Left lung (tissue), 10 donors: ENCODE results near the gene ADAMTSL5. TPM values are rescaled to one million over a fixed set of nuclear protein-coding genes. Genes with fewer than 3 reads are reported as not detected.
"Not testable (repeated sequence)": the region's sequence is repeated elsewhere in the genome, so short reads cannot be mapped to it uniquely, and the experiment has no call there.

ENCODE experiments used
- ATAC-seq: fragments of 200-7000 bp; cut with Tn5 transposase; one replicate; pipeline ENCODE4 v1.9.1; 2020; ENCODE audit warnings: moderate library complexity
- DNase-seq, 4 donors: peaks; one replicate each; pipeline ENCODE4 v3.0.0-alpha.2; 2013 to 2020
- H3K27ac ChIP-seq, 2 donors: fragments of 200-600 bp; sonication (generic) in 1 of 2; one replicate each; pipeline versions ENCODE4 v1.5.0 to v1.8.0; 2020 to 2021
- H3K27me3 ChIP-seq, 2 donors: fragments of 200-600 bp; sonication (generic) in 1 of 2; one replicate each; pipeline versions ENCODE4 v1.5.0 to v1.8.0; 2020 to 2021
- H3K36me3 ChIP-seq, 2 donors: fragments of 200-600 bp; sonication (generic) in 1 of 2; one replicate each; pipeline versions ENCODE4 v1.5.0 to v1.8.0; 2020 to 2021
- H3K4me1 ChIP-seq, 2 donors: fragments of 200-600 bp; one replicate each; pipeline ENCODE4 v1.8.0; 2021
- H3K4me3 ChIP-seq, 2 donors: fragments of 200-600 bp; sonication (generic) in 1 of 2; one replicate each; pipeline versions ENCODE4 v1.5.0 to v1.8.0; 2020 to 2021; ENCODE audit warnings: mild to moderate bottlenecking in 1 of 2
- H3K9me3 ChIP-seq, 2 donors: fragments of 200-600 bp; sonication (generic) in 1 of 2; one replicate each; pipeline versions ENCODE4 v1.5.0 to v1.8.0; 2020 to 2021
- CTCF ChIP-seq, 2 donors: fragments of 200-600 bp; sonication (generic) in 1 of 2; IDR thresholded peaks; one replicate each; pipeline versions ENCODE4 v1.5.0 to v1.8.0; 2021; ENCODE audit warnings: antibody characterized with exemption in 2 of 2
- intact Hi-C, 2 donors: fragments of 100-400 bp; cut with DNase I; formaldehyde crosslinking; loops; one replicate each; pipeline versions ENCODE4 v1.11.2 to v1.14.2; 2022
- polyA plus RNA-seq, 6 donors: library from polyadenylated mRNA; unstranded; fragments of 120-200 nt; gene quantifications; one replicate each; pipeline ENCODE4 v1.2.1, GENCODE V29; 2013; ENCODE audit not compliant: insufficient read length in 6 of 6
- total RNA-seq, 2 donors: library from RNA; stranded (reverse); fragmentation: NEBNext Ultra II Directional; extraction: Animal tissue kit (Norgen Biotek cat#: 25700); gene quantifications; one replicate each; pipeline ENCODE4 v1.2.1, GENCODE V29; 2021
- donor health status: DM: no; HTN: yes; CAD: no.
- donor health status: DM: no; HTN: no; CAD: no.

ADAMTSL5 gene
- total and polyA plus RNA-seq, 8 donors: 0.32 to 5.3 (median 0.60) TPM

DNA sequence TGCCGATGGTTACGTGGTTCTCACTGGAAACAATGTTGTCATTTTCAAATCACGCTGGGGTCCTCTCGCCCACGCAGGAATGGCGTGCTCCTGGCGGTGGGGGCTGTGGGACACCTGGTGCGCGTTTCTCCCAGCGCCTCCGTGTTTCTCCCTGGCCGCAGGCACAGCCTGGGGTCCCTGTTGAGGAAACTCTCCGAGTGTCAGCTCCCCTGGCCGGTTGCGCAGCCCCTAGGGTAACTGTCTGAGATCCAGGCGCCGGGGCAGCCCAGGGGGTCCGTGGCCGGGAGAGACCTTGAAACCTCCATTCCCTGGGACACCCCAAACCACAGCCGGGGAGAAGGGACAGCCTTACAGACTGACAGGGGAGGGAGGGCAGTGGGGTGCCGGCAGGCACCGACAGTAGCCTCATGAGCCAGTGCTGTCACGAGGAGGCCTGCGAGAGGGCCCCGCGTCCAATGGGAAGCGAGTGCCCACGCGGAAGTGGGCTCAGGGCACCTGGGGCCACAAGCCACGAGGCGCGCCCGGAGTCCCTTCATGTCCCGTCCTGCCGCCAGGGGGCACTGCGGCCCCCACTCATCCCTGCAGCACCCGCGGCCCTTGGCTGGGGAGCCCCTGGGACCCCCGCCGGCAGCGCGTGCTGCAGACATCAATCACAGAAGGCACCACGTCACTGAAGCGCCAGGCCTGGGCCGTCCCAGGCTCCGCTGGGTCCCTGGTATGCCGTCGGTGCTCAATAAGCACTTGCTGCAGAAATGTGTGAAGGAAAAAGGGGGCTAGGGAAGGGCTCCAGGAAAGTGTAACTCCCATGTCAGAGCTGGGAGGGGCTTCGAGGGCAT lies 9.5 kb downstream of the ADAMTSL5 start:
- no peaks in the 10 kb centered on the region for H3K36me3 ChIP-seq
- peak; percentile 70 to 73 for TF ChIP-seq CTCF (IDR thresholded peaks at IDR 0.05)
- ATAC-seq (peak; percentile 5), DNase-seq (peak in 2 of 4 donors; percentile 42 to 86)
- H3K27ac ChIP-seq: no peak overlapping the region
- no peak overlapping the region for H3K4me3 ChIP-seq
- peaks cover 20 to 55% of the 10 kb centered on the region in 2 donors for H3K27me3 ChIP-seq
- H3K4me1 ChIP-seq: peaks cover 0 to 10% of the 10 kb centered on the region in 2 donors
- H3K9me3 ChIP-seq: no peaks in the 10 kb centered on the region
- intact Hi-C loops: no loop called here

GRCh38 chr19:1502433-1503088 lies 10.3 kb downstream of the ADAMTSL5 start:
- H3K36me3 ChIP-seq: no peaks in the 10 kb centered on the region
- no peak for DNase-seq
- TF ChIP-seq CTCF (IDR thresholded peaks at IDR 0.05): no peak
- no peak overlapping the region for H3K4me3 ChIP-seq
- H3K9me3 ChIP-seq: no peaks in the 10 kb centered on the region
- intact Hi-C loops: no loop called here
- peaks cover 0 to 5% of the 10 kb centered on the region in 2 donors for H3K4me1 ChIP-seq
- no peak for ATAC-seq
- H3K27me3 ChIP-seq: peaks cover 20 to 61% of the 10 kb centered on the region in 2 donors
- no peak overlapping the region for H3K27ac ChIP-seq

GRCh38 chr19:1501200-1501595 lies 11.6 kb downstream of the ADAMTSL5 start:
- Histone ChIP-seq H3K27ac (no peak overlapping the region), H3K27me3 (peaks cover 20 to 73% of the 10 kb centered on the region in 2 donors), H3K4me1 (peaks cover 0 to 3% of the 10 kb centered on the region in 2 donors), H3K36me3 (no peaks in the 10 kb centered on the region), H3K9me3 (no peaks in the 10 kb centered on the region), H3K4me3 (no peak overlapping the region)
- intact Hi-C loops: no loop called here
- ATAC-seq (no peak), DNase-seq (no peak)
- no peak for TF ChIP-seq CTCF (IDR thresholded peaks at IDR 0.05)

- DNase-seq, H3K4me1 ChIP-seq, H3K4me3 ChIP-seq, H3K36me3 ChIP-seq, intact Hi-C loops, H3K9me3 ChIP-seq, H3K27ac ChIP-seq, ATAC-seq: not testable (repeated sequence)
- peaks cover 18 to 72% of the 10 kb centered on the region in 2 donors for H3K27me3 ChIP-seq
Observed at GRCh38 chr19:1499231-1499630, 13.6 kb downstream of the ADAMTSL5 start.

GRCh38 chr19:1497578-1498235 lies 15.1 kb downstream of the ADAMTSL5 start:
- peaks cover 4 to 64% of the 10 kb centered on the region in 2 donors for H3K27me3 ChIP-seq
- no peaks in the 10 kb centered on the region for H3K4me1 ChIP-seq
- TF ChIP-seq CTCF (IDR thresholded peaks at IDR 0.05): no peak
- no peaks in the 10 kb centered on the region for H3K36me3 ChIP-seq
- intact Hi-C loops: no loop called here
- H3K4me3 ChIP-seq: no peak overlapping the region
- no peak overlapping the region for H3K27ac ChIP-seq
- ATAC-seq: no peak
- DNase-seq: no peak
- no peaks in the 10 kb centered on the region for H3K9me3 ChIP-seq
